Stimulated activated CD8-positive, alpha-beta memory T cell treated with anti-CD3 and anti-CD28 coated beads, Interleukin-7, amount 100 ng/mL, for 4 hours (primary cell): ENCODE results near the gene SCN8A.
"Not testable (repeated sequence)": the region's sequence is repeated elsewhere in the genome, so short reads cannot be mapped to it uniquely, and the experiment has no call there.

Source experiments
- DNase-seq, 2 donors: peaks; one replicate each; pipeline ENCODE4 v3.0.0-alpha.2; 2020; ENCODE audit warnings: low read depth in 2 of 2

The SCN8A gene

GRCh38 chr12:51763743-51764142 is 172.7 kb downstream of the SCN8A start:
- DNase-seq = no peak

DNA sequence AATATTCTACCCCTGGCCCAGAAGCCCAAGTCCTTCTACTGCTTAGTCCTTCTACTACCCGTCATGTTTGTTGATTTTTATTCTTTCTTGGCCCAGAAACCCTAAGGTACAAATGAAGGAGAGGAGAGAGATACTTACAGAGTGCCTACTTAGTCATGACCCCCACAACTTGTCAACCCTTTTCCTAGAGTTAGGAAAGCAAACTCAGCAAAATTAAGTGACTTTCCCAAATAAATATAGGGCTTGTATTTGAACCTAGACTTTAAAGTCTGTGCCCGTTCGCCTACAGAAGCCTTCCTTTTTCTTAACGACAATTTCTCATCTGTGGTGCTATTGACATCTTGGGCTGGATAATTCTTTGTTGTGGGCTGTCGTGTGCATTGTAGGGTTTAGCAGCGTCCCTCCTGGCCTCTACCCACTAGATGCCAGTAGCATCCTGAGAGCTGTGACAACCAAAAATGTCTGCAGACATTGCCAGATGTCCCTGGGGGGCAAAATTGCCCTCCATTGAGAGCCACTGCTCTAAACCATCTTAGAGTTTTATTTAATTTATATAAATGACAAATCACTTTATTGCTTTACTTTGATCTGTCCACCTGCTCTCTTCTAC is 175.1 kb downstream of the SCN8A start:
- no peak for DNase-seq

GRCh38 chr12:51771008-51771407 is 180.0 kb downstream of the SCN8A start:
- DNase-seq = no peak

- DNase-seq = no peak
Measured at GRCh38 chr12:51773145-51773869, 182.3 kb downstream of the SCN8A start.

- DNase-seq = no peak
Measured at GRCh38 chr12:51774933-51775332, 183.9 kb downstream of the SCN8A start.

GRCh38 chr12:51777457-51777856 is 186.4 kb downstream of the SCN8A start:
- no peak for DNase-seq

- DNase-seq = no peak
Measured at GRCh38 chr12:51777973-51778372, 186.9 kb downstream of the SCN8A start.

DNA sequence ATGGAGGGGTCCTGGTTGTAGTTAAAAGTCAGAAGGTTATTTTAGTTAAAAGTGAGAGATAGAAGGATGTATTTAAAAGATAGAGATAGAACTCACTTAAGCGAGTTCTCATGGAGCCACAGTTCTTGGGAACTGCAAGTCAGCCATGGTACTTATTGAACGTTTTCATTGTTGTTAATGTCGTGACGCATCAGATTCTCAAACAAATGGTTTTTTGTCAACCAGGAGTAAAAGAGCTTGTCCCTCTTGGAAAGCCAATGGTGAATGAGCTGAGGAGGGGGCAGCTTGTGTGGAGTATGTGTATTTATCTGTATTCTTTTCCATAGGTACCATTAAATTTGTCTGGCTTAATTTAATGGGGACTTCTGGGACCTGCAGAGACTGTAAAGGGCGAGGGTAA is 188.8 kb downstream of the SCN8A start:
- no peak for DNase-seq

- DNase-seq = no peak
Measured at GRCh38 chr12:51784688-51785087, 193.7 kb downstream of the SCN8A start.

GRCh38 chr12:51785906-51786305 is 194.9 kb downstream of the SCN8A start:
- DNase-seq = no peak

GRCh38 chr12:51788876-51789275 is 197.8 kb downstream of the SCN8A start:
- no peak for DNase-seq

- no peak for DNase-seq
Measured at GRCh38 chr12:51792417-51792816, 201.4 kb downstream of the SCN8A start.

DNA sequence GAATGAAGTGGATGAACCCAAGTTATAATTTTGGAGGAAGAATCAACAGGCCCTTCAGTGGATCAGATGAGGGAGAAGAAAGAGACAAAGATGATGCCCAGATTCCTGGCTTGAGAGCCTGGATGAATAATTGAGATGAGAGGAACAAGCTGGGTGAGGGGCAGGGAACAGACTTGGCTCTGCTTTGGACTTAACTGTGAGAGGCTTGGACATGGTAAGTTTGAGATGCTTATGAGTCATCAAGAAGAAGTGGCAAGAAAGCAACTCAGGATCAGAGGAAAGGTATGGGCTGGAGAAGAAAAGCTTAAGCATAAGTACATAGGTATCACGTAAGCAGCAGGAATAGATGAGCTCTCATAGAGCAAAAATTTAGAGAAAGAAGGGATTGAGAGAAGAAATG is 202.2 kb downstream of the SCN8A start:
- DNase-seq = no peak

DNA sequence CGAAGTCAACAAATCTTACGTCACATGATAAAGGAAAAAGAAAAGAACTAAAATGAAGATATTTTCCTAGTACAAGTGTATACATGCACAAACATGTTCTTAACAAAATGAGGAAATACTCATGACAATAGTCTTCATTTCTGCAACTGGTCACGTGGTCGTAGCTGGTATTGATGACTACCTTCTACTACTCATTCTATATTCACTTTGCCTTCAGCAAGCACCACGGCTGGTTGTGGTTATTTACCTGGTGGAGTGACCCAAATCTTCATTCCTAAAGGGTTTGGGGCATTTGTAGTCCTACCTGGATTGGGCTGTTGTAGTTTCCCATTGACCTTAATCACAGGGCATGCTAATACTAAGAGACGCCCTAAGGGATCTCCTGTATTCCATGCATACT is 206.3 kb downstream of the SCN8A start:
- no peak for DNase-seq

DNA sequence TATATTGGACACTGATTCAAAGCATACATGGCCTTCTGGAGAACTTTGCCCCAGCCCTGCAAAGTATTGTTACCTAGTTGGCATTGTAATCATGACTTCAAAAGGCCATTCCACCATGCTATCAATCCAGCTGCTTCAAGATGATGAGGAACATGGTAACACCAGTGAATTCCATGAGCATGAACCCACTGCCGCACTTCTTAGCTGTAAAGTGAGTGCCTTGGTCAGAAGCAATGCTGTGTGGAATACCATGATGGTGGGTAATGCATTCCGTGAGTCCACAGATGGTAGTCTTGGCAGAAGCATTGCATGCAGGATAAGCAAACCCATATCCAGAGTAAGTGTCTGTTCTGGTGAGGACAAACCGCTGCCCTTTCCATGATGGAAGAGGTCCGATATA is 207.0 kb downstream of the SCN8A start:
- not testable (repeated sequence) for DNase-seq

DNA sequence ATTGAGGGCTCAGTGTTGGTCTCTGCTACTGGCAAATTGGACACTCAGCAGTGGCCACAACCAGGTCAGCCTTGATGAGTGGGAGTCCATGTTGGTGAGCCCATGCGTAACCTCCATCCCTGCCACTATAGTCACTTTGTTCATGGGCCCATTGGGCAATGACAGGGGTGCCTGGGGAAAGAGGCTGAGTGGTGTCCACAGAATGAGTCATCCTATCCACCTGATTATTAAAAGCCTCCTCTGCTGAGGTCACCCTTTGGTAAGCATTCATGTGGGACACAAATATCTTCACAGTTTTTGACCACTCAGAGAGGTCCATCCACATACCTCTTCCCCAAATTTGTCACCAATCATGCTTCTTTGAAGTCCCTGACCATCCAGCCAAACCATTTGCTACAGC is 207.5 kb downstream of the SCN8A start:
- no peak for DNase-seq

- DNase-seq = no peak
Measured at GRCh38 chr12:51801027-51801426, 210.0 kb downstream of the SCN8A start.

- no peak for DNase-seq
Measured at GRCh38 chr12:51806896-51807295, 215.9 kb downstream of the SCN8A start.

DNA sequence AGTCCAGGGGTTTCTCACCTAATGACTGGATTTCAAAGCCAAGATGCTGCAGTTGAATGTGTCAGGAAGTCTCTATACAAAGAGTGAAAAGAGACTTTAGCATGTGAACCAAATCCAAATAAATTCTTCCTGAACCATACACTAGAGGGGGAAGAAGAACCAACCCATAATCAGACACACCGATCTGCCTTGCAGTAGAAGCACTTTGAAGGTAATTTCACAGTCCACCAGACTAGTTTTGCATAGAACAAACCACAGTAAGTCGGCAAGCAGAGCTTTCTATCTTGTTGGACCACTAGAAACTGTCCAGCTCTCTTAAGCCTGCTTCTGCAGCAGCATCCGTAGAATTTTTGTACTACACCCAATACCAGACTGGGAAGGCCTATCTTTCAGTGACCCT is 218.2 kb downstream of the SCN8A start:
- no peak for DNase-seq

GRCh38 chr12:51811203-51812202 is 220.5 kb downstream of the SCN8A start:
- no peak for DNase-seq

- no peak for DNase-seq
Measured at GRCh38 chr12:51812871-51813270, 221.8 kb downstream of the SCN8A start.

GRCh38 chr12:51813931-51814310 is 222.9 kb downstream of the SCN8A start:
- DNase-seq = no peak
